SK-N-SH treated with all-trans-retinoic acid at 6 μM for 48 hours (cell line): Measurements from ENCODE around the gene NAA60.

ENCODE experiments used
- CSDC2 ChIP-seq: fragments of 250-450 bp; sonication (Bioruptor Pico); IDR thresholded peaks from 2 replicates; pipeline ENCODE4 v1.5.0; 2020; ENCODE audit warnings: mild to moderate bottlenecking, moderate library complexity
- PPARA ChIP-seq: fragments of 250-450 bp; sonication (Bioruptor Pico); IDR thresholded peaks from 2 replicates; pipeline ENCODE4 v1.5.0; 2020; ENCODE audit warnings: mild to moderate bottlenecking, borderline replicate concordance
- SNAI2 ChIP-seq: fragments of 250-450 bp; sonication (Bioruptor Pico); IDR thresholded peaks from 2 replicates; pipeline ENCODE4 v1.5.0; 2020; ENCODE audit warnings: mild to moderate bottlenecking, moderate library complexity
- ZC3H10 ChIP-seq: fragments of 250-450 bp; sonication (Bioruptor Pico); IDR thresholded peaks from 2 replicates; pipeline ENCODE4 v1.5.1; 2021; ENCODE audit warnings: mild to moderate bottlenecking, moderate library complexity
- ZFP3 ChIP-seq: fragments of 250-450 bp; sonication (Bioruptor Pico); IDR thresholded peaks from 2 replicates; pipeline ENCODE4 v1.5.0; 2020; ENCODE audit warnings: mild to moderate bottlenecking, moderate library complexity
- ZNF8 ChIP-seq: fragments of 450-650 bp; formaldehyde crosslinking; IDR thresholded peaks from 2 replicates; pipeline ENCODE4 v1.5.0; 2020; ENCODE audit warnings: mild to moderate bottlenecking, moderate library complexity

DNA sequence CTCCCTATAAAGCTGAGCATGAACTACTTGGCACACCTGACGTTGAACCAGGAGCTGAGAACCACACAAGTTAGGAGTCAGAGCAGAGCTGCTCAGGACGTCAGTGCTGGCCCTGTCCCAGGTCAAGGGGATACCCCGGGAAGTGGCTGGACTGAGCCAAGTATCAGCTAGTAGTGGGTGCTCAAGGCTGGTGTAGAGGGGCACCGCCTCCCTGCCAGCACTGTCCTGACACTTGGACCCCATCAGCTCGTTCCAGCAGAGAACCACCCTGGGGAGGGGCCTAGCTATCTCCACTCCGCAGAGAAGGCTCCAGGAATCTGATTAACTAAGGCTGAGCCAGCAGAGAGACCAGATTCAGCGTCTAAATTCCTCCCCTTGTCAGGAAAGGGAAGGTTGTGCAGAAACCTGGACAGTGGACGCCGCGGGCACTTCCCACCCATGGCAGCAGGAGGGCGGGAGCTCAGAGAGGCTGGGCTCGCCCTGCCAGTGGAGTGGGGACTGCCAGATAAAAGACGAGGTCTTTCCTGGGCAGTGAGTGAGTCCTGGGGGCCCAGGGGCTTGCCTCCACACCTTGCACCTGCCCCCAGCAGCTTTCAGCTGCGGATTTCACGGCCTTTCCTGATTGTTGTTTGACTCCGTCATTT lies 30.8 kb downstream of the NAA60 start:
- TF ChIP-seq ZFP3 (CRISPR knock-in tag) (no peak), CSDC2 (CRISPR knock-in tag) (no peak), SNAI2 (CRISPR knock-in tag) (no peak), ZC3H10 (CRISPR knock-in tag) (no peak), PPARA (CRISPR knock-in tag) (no peak), ZNF8 (CRISPR knock-in tag) (no peak)
